ENCODE data around the gene RASA4B.
"Not testable (repeated sequence)": the region's sequence is repeated elsewhere in the genome, so short reads cannot be mapped to it uniquely, and the experiment has no call there.

RASA4B gene

GRCh38 chr7:102517550-102518147, at the start of gene RASA4B:
RASA4B (minus strand) TSS chr7:102517777; CDS start chr7:102517710, 67 bp downstream.
- not testable (repeated sequence) for DNase-seq

- DNase-seq = not testable (repeated sequence)
Measured at GRCh38 chr7:102550808-102551422, 33.3 kb upstream of the RASA4B start, which contains the start of gene SPDYE2. SPDYE2 (plus strand) TSS chr7:102551226; CDS start chr7:102553256, 2,030 bp downstream.

GRCh38 chr7:102546353-102546752, 28.8 kb upstream of the RASA4B start:
- DNase-seq = not testable (repeated sequence)

- DNase-seq = not testable (repeated sequence)
Measured at GRCh38 chr7:102545288-102545687, 27.7 kb upstream of the RASA4B start.

- DNase-seq = not testable (repeated sequence)
Measured at GRCh38 chr7:102544372-102544771, 26.8 kb upstream of the RASA4B start.

GRCh38 chr7:102543596-102543995, 26.0 kb upstream of the RASA4B start, which contains the start of gene UPK3BL2:
UPK3BL2 (minus strand) TSS chr7:102543696; CDS start chr7:102543636, 60 bp downstream.
- not testable (repeated sequence) for DNase-seq

GRCh38 chr7:102542771-102543170, 25.2 kb upstream of the RASA4B start:
- DNase-seq = not testable (repeated sequence)

- DNase-seq = not testable (repeated sequence)
Measured at GRCh38 chr7:102542083-102542482, 24.5 kb upstream of the RASA4B start.

GRCh38 chr7:102540604-102541003, 23.0 kb upstream of the RASA4B start:
- not testable (repeated sequence) for DNase-seq

GRCh38 chr7:102535062-102535615, 17.6 kb upstream of the RASA4B start:
- DNase-seq = not testable (repeated sequence)

GRCh38 chr7:102532127-102532526, 14.6 kb upstream of the RASA4B start:
- DNase-seq = not testable (repeated sequence)

GRCh38 chr7:102531583-102531982, 14.0 kb upstream of the RASA4B start:
- not testable (repeated sequence) for DNase-seq

- not testable (repeated sequence) for DNase-seq
Measured at GRCh38 chr7:102527822-102528793, 10.5 kb upstream of the RASA4B start.

GRCh38 chr7:102527182-102527581, 9.6 kb upstream of the RASA4B start:
- not testable (repeated sequence) for DNase-seq

GRCh38 chr7:102524803-102525202, 7.2 kb upstream of the RASA4B start:
- not testable (repeated sequence) for DNase-seq

- not testable (repeated sequence) for DNase-seq
Measured at GRCh38 chr7:102520797-102521196, 3.2 kb upstream of the RASA4B start.

- not testable (repeated sequence) for DNase-seq
Measured at GRCh38 chr7:102516951-102517350, 626 bp downstream of the RASA4B start.

GRCh38 chr7:102515889-102516288, 1.7 kb downstream of the RASA4B start:
- DNase-seq = not testable (repeated sequence)

GRCh38 chr7:102514881-102515721, 2.5 kb downstream of the RASA4B start:
- DNase-seq = not testable (repeated sequence)

GRCh38 chr7:102512642-102513221, 4.8 kb downstream of the RASA4B start:
- DNase-seq = not testable (repeated sequence)

All from C1 segment of cervical spinal cord (tissue), 14 donors.